Measurements from ENCODE around the gene LCMT1.

Gene LCMT1

GRCh38 chr16:25107466-25107792 is 4.1 kb upstream of the LCMT1 start:
- Histone ChIP-seq H3K27ac (ENCODE audit: insufficient read depth in 1 of 2, low read depth in 1 of 2, low read length in 2 of 2, poor library complexity in 1 of 2, severe bottlenecking in 2 of 2) (peak overlapping the region; percentile 33 to 76), H3K27me3 (replicated peaks in 2 of 5; ENCODE audit: control insufficient read depth in 4 of 5, insufficient read depth in 5 of 5, low read length in 4 of 5) (no peaks in the 10 kb centered on the region), H3K4me3 (ENCODE audit: control insufficient read depth in 1 of 7, extremely low read depth in 1 of 7, insufficient read depth in 4 of 7, low read depth in 2 of 7, low read length in 6 of 7) (peak overlapping the region in 6 of 7 experiments; percentile 64 to 88 (median 84)), H3K9me3 (ENCODE audit: control extremely low read depth in 1 of 5, control insufficient read depth in 4 of 5, insufficient read depth in 2 of 5, low read depth in 1 of 5, low read length in 4 of 5) (no peaks in the 10 kb centered on the region), H3K36me3 (ENCODE audit: control insufficient read depth in 4 of 4, insufficient read depth in 4 of 4, low read length in 3 of 4) (no peaks in the 10 kb centered on the region), H3K4me1 (ENCODE audit: control extremely low read depth in 1 of 4, control insufficient read depth in 4 of 4, insufficient read depth in 4 of 4, low read length in 3 of 4) (peaks cover 17 to 40% (median 30%) of the 10 kb centered on the region in 4 experiments)
- WGBS (ENCODE audit: insufficient coverage), result 90% methylated on average over 2 of the region's 7 CpGs
- DNase-seq, result no peak
- CTCF ChIA-PET, result interaction anchor here (0.8 to 7.3 kb wide), 7 partner anchors 12 to 92 kb away, joined by 3 to 52 read pairs (median 6); partner anchors contain the start of gene ARHGAP17
- POLR2A ChIA-PET, result interaction anchor here (0.7 to 0.8 kb wide), 2 partner anchors 41 to 51 kb away, joined by 3 to 5 read pairs; no protein-coding TSS in a partner anchor

GRCh38 chr16:25108054-25108453 is 3.5 kb upstream of the LCMT1 start:
- H3K9me3 ChIP-seq (ENCODE audit: control extremely low read depth in 1 of 5, control insufficient read depth in 4 of 5, insufficient read depth in 2 of 5, low read depth in 1 of 5, low read length in 4 of 5), result no peaks in the 10 kb centered on the region
- H3K36me3 ChIP-seq (ENCODE audit: control insufficient read depth in 4 of 4, insufficient read depth in 4 of 4, low read length in 3 of 4), result no peaks in the 10 kb centered on the region
- no peaks in the 10 kb centered on the region for H3K27me3 ChIP-seq (replicated peaks in 2 of 5; ENCODE audit: control insufficient read depth in 4 of 5, insufficient read depth in 5 of 5, low read length in 4 of 5)
- CTCF ChIA-PET, result interaction anchor here (0.7 to 7.3 kb wide), 8 partner anchors 12 to 76 kb away, joined by 3 to 52 read pairs (median 5); no protein-coding TSS in a partner anchor
- DNase-seq, result peak; percentile 45 to 57 (median 53)
- POLR2A ChIA-PET, result no interaction called here
- H3K4me1 ChIP-seq (ENCODE audit: control extremely low read depth in 1 of 4, control insufficient read depth in 4 of 4, insufficient read depth in 4 of 4, low read length in 3 of 4), result peaks cover 18 to 42% (median 33%) of the 10 kb centered on the region in 4 experiments
- no peak overlapping the region for H3K27ac ChIP-seq (ENCODE audit: insufficient read depth in 1 of 2, low read depth in 1 of 2, low read length in 2 of 2, poor library complexity in 1 of 2, severe bottlenecking in 2 of 2)
- 66% methylated on average over 3 of the region's 3 CpGs for WGBS (ENCODE audit: insufficient coverage)
- H3K4me3 ChIP-seq (ENCODE audit: control insufficient read depth in 1 of 7, extremely low read depth in 1 of 7, insufficient read depth in 4 of 7, low read depth in 2 of 7, low read length in 6 of 7), result peak overlapping the region in 1 of 7 experiments; percentile 85

GRCh38 chr16:25109643-25110042 is 1.9 kb upstream of the LCMT1 start:
- peaks cover 0 to under 1% (median 0%) of the 10 kb centered on the region in 4 experiments for H3K36me3 ChIP-seq (ENCODE audit: control insufficient read depth in 4 of 4, insufficient read depth in 4 of 4, low read length in 3 of 4)
- no peak for DNase-seq
- H3K9me3 ChIP-seq (ENCODE audit: control extremely low read depth in 1 of 5, control insufficient read depth in 4 of 5, insufficient read depth in 2 of 5, low read depth in 1 of 5, low read length in 4 of 5), result no peaks in the 10 kb centered on the region
- H3K4me3 ChIP-seq (ENCODE audit: control insufficient read depth in 1 of 7, extremely low read depth in 1 of 7, insufficient read depth in 4 of 7, low read depth in 2 of 7, low read length in 6 of 7), result no peak overlapping the region
- ChIA-PET CTCF (interaction anchor here (1.0 to 7.3 kb wide), 11 partner anchors 10 to 94 kb away, joined by 3 to 52 read pairs (median 5); partner anchors contain the start of gene ARHGAP17), POLR2A (interaction anchor here (0.6 kb wide), 1 partner anchor 59 kb away, joined by 7 read pairs; no protein-coding TSS in a partner anchor)
- no peaks in the 10 kb centered on the region for H3K27me3 ChIP-seq (replicated peaks in 2 of 5; ENCODE audit: control insufficient read depth in 4 of 5, insufficient read depth in 5 of 5, low read length in 4 of 5)
- H3K27ac ChIP-seq (ENCODE audit: insufficient read depth in 1 of 2, low read depth in 1 of 2, low read length in 2 of 2, poor library complexity in 1 of 2, severe bottlenecking in 2 of 2), result no peak overlapping the region
- 100% methylated on average over 1 of the region's 4 CpGs for WGBS (ENCODE audit: insufficient coverage)
- H3K4me1 ChIP-seq (ENCODE audit: control extremely low read depth in 1 of 4, control insufficient read depth in 4 of 4, insufficient read depth in 4 of 4, low read length in 3 of 4), result peaks cover 18 to 42% (median 33%) of the 10 kb centered on the region in 4 experiments

GRCh38 chr16:25110387-25110947 is 1.1 kb upstream of the LCMT1 start:
- WGBS (ENCODE audit: insufficient coverage), result 25% methylated on average over 5 of the region's 8 CpGs
- ChIA-PET CTCF (interaction anchor here (0.6 to 7.3 kb wide), 11 partner anchors 9 to 1714 kb away, joined by 3 to 52 read pairs (median 5); partner anchors contain the start of gene ARHGAP17), POLR2A (interaction anchor here (0.6 kb wide), 1 partner anchor 105 kb away, joined by 3 read pairs; no protein-coding TSS in a partner anchor)
- DNase-seq, result no peak
- H3K27ac ChIP-seq (ENCODE audit: insufficient read depth in 1 of 2, low read depth in 1 of 2, low read length in 2 of 2, poor library complexity in 1 of 2, severe bottlenecking in 2 of 2), result peak overlapping the region in 1 of 2 experiments; percentile 75
- peaks cover 18 to 42% (median 33%) of the 10 kb centered on the region in 4 experiments for H3K4me1 ChIP-seq (ENCODE audit: control extremely low read depth in 1 of 4, control insufficient read depth in 4 of 4, insufficient read depth in 4 of 4, low read length in 3 of 4)
- no peaks in the 10 kb centered on the region for H3K27me3 ChIP-seq (replicated peaks in 2 of 5; ENCODE audit: control insufficient read depth in 4 of 5, insufficient read depth in 5 of 5, low read length in 4 of 5)
- H3K9me3 ChIP-seq (ENCODE audit: control extremely low read depth in 1 of 5, control insufficient read depth in 4 of 5, insufficient read depth in 2 of 5, low read depth in 1 of 5, low read length in 4 of 5), result no peaks in the 10 kb centered on the region
- peaks cover 0 to 5% (median 2%) of the 10 kb centered on the region in 4 experiments for H3K36me3 ChIP-seq (ENCODE audit: control insufficient read depth in 4 of 4, insufficient read depth in 4 of 4, low read length in 3 of 4)
- peak overlapping the region; percentile 52 to 97 (median 88) for H3K4me3 ChIP-seq (ENCODE audit: control insufficient read depth in 1 of 7, extremely low read depth in 1 of 7, insufficient read depth in 4 of 7, low read depth in 2 of 7, low read length in 6 of 7)

- Histone ChIP-seq H3K9me3 (ENCODE audit: control extremely low read depth in 1 of 5, control insufficient read depth in 4 of 5, insufficient read depth in 2 of 5, low read depth in 1 of 5, low read length in 4 of 5) (no peaks in the 10 kb centered on the region), H3K36me3 (ENCODE audit: control insufficient read depth in 4 of 4, insufficient read depth in 4 of 4, low read length in 3 of 4) (peaks cover 0 to 18% (median 11%) of the 10 kb centered on the region in 4 experiments), H3K27ac (ENCODE audit: insufficient read depth in 1 of 2, low read depth in 1 of 2, low read length in 2 of 2, poor library complexity in 1 of 2, severe bottlenecking in 2 of 2) (no peak overlapping the region), H3K27me3 (replicated peaks in 2 of 5; ENCODE audit: control insufficient read depth in 4 of 5, insufficient read depth in 5 of 5, low read length in 4 of 5) (no peaks in the 10 kb centered on the region), H3K4me1 (ENCODE audit: control extremely low read depth in 1 of 4, control insufficient read depth in 4 of 4, insufficient read depth in 4 of 4, low read length in 3 of 4) (peaks cover 9 to 30% (median 24%) of the 10 kb centered on the region in 4 experiments), H3K4me3 (ENCODE audit: control insufficient read depth in 1 of 7, extremely low read depth in 1 of 7, insufficient read depth in 4 of 7, low read depth in 2 of 7, low read length in 6 of 7) (no peak overlapping the region)
- no peak for DNase-seq
- ChIA-PET CTCF (interaction anchor here (1.6 kb wide), 1 partner anchor 11 kb away, joined by 5 read pairs; no protein-coding TSS in a partner anchor), POLR2A (no interaction called here)
- WGBS (ENCODE audit: insufficient coverage), result no CpG with 5 or more reads among the region's 1 CpG
These were observed 2.6 kb downstream of the LCMT1 start for GRCh38 chr16:25114121-25114520.

- no peak overlapping the region for H3K4me3 ChIP-seq (ENCODE audit: control insufficient read depth in 1 of 7, extremely low read depth in 1 of 7, insufficient read depth in 4 of 7, low read depth in 2 of 7, low read length in 6 of 7)
- ChIA-PET CTCF (interaction anchor here (2.1 to 2.3 kb wide), 2 partner anchors 11 to 107 kb away, joined by 6 to 16 read pairs; no protein-coding TSS in a partner anchor), POLR2A (no interaction called here)
- 66% methylated on average over 13 of the region's 14 CpGs for WGBS (ENCODE audit: insufficient coverage)
- H3K9me3 ChIP-seq (ENCODE audit: control extremely low read depth in 1 of 5, control insufficient read depth in 4 of 5, insufficient read depth in 2 of 5, low read depth in 1 of 5, low read length in 4 of 5), result no peaks in the 10 kb centered on the region
- no peaks in the 10 kb centered on the region for H3K27me3 ChIP-seq (replicated peaks in 2 of 5; ENCODE audit: control insufficient read depth in 4 of 5, insufficient read depth in 5 of 5, low read length in 4 of 5)
- H3K4me1 ChIP-seq (ENCODE audit: control extremely low read depth in 1 of 4, control insufficient read depth in 4 of 4, insufficient read depth in 4 of 4, low read length in 3 of 4), result peaks cover 0 to 17% (median 8%) of the 10 kb centered on the region in 4 experiments
- no peak overlapping the region for H3K27ac ChIP-seq (ENCODE audit: insufficient read depth in 1 of 2, low read depth in 1 of 2, low read length in 2 of 2, poor library complexity in 1 of 2, severe bottlenecking in 2 of 2)
- DNase-seq, result peak in 1 of 3 donors; percentile 25
- peaks cover 0 to 18% (median 13%) of the 10 kb centered on the region in 4 experiments for H3K36me3 ChIP-seq (ENCODE audit: control insufficient read depth in 4 of 4, insufficient read depth in 4 of 4, low read length in 3 of 4)
These were observed 7.5 kb downstream of the LCMT1 start for GRCh38 chr16:25118851-25119578.
